Endothelial cell of umbilical vein (primary cell): ENCODE measurements around the gene MRPS5. TPM values are rescaled to one million over a fixed set of nuclear protein-coding genes. Genes with fewer than 3 reads are reported as not detected.

Source experiments
- BruUV-seq: library from RNA; stranded (reverse); fragments of 400-500 nt; replicated peaks from 2 replicates; lab custom pipeline; 2021; lab: Mats Ljungman, UMichigan
- CTCF ChIA-PET: fragments of 300-600, 350-600 bp; sonication (Branson Sonifier 250); formaldehyde crosslinking; loops from one replicate; lab custom pipeline; 2021; ENCODE audit warnings: antibody characterized with exemption, inconsistent platforms; lab: Charles Lee
- POLR2A ChIA-PET: fragments of 300-600, 350-600 bp; sonication (Branson Sonifier 250); formaldehyde crosslinking; loops from one replicate; lab custom pipeline; 2021; ENCODE audit warnings: antibody characterized with exemption, inconsistent platforms; lab: Charles Lee
- DNase-seq: peaks from one replicate; pipeline ENCODE4 v3.0.0-alpha.2; 2011; ENCODE audit warnings: low read depth, low spot score
- FAIRE-seq: peaks from 2 replicates; lab custom pipeline; 2011; peaks lifted over from hg19 to GRCh38; lab: Jason Lieb, UNC
- H2AFZ ChIP-seq: 2 replicates; pipeline ENCODE4 v1.6.0; 2012; ENCODE audit warnings: low read depth, low read length, control low read depth, inconsistent platforms
- H3K27ac ChIP-seq: 2 replicates; pipeline ENCODE4 v1.5.1; 2011; ENCODE audit warnings: low read depth, mild to moderate bottlenecking, control low read depth, low read length, moderate library complexity; ENCODE audit not compliant: insufficient read depth
- H3K27me3 ChIP-seq, 2 experiments: 2 replicates each; pipeline versions ENCODE4 v1.6.0 to v1.6.1; 2011; ENCODE audit warnings: low read length in 2 of 2, mixed read lengths in 1 of 2; ENCODE audit not compliant: control insufficient read depth in 2 of 2, insufficient read depth in 2 of 2
- H3K36me3 ChIP-seq, 2 experiments: 2 replicates in 1 of 2; 3 replicates in 1 of 2; pipeline ENCODE4 v1.5.1; 2011; ENCODE audit warnings: low read length in 2 of 2, mild to moderate bottlenecking in 1 of 2, moderate library complexity in 1 of 2; ENCODE audit not compliant: control insufficient read depth in 2 of 2, insufficient read depth in 2 of 2; ENCODE audit errors: extremely low read depth in 1 of 2
- H3K4me1 ChIP-seq: 3 replicates; pipeline ENCODE4 v1.5.1; 2011; ENCODE audit warnings: mild to moderate bottlenecking, low read length; ENCODE audit not compliant: control insufficient read depth, insufficient read depth; ENCODE audit errors: extremely low read depth
- H3K4me2 ChIP-seq: 2 replicates; pipeline ENCODE4 v1.6.1; 2011; ENCODE audit warnings: low read length, control low read depth, mixed read lengths; ENCODE audit not compliant: insufficient read depth
- H3K4me3 ChIP-seq, 3 experiments: fragments of 200-600 bp in 1 of 3; sonication (generic), shearing (Covaris generic) in 1 of 3; replicated peaks in 1 of 3; 2 replicates each; pipeline ENCODE4 v1.5.1; 2011 to 2016; ENCODE audit warnings: control low read depth in 3 of 3, low read length in 3 of 3, mild to moderate bottlenecking in 2 of 3, inconsistent platforms in 1 of 3, low read depth in 1 of 3, moderate library complexity in 1 of 3; ENCODE audit not compliant: insufficient read depth in 1 of 3
- H3K79me2 ChIP-seq: 2 replicates; pipeline ENCODE4 v1.6.0; 2012; ENCODE audit warnings: low read length, inconsistent platforms; ENCODE audit not compliant: control insufficient read depth, insufficient read depth
- H3K9ac ChIP-seq: replicated peaks from 2 replicates; pipeline ENCODE3; 2011; ENCODE audit warnings: low read length, control low read depth; ENCODE audit not compliant: insufficient read depth; ENCODE audit errors: extremely low read depth
- H3K9me1 ChIP-seq: replicated peaks from 3 replicates; pipeline ENCODE4 v1.6.0; 2011; ENCODE audit warnings: mild to moderate bottlenecking, low read length; ENCODE audit not compliant: control insufficient read depth, insufficient read depth; ENCODE audit errors: extremely low read depth
- H3K9me3 ChIP-seq: replicated peaks from 2 replicates; pipeline ENCODE4 v1.5.1; 2012; ENCODE audit warnings: low read length, inconsistent platforms; ENCODE audit not compliant: control insufficient read depth, insufficient read depth
- H4K20me1 ChIP-seq: replicated peaks from 2 replicates; pipeline ENCODE3; 2011; ENCODE audit warnings: mild to moderate bottlenecking, low read length; ENCODE audit not compliant: control insufficient read depth, insufficient read depth; ENCODE audit errors: extremely low read depth
- EZH2 ChIP-seq: IDR thresholded peaks from 2 replicates; pipeline ENCODE4 v1.6.1; 2012; ENCODE audit warnings: borderline replicate concordance, low read depth, mild to moderate bottlenecking, moderate library complexity, low read length, inconsistent platforms; ENCODE audit not compliant: severe bottlenecking
- FOS ChIP-seq: IDR thresholded peaks from 2 replicates; pipeline ENCODE4 v1.6.1; 2011; ENCODE audit warnings: mild to moderate bottlenecking, low read length, moderate library complexity, borderline replicate concordance; ENCODE audit not compliant: insufficient read depth
- GATA2 ChIP-seq: IDR thresholded peaks from 2 replicates; pipeline ENCODE4 v1.7.0; 2011; ENCODE audit warnings: low read depth, mild to moderate bottlenecking, moderate library complexity, mixed read lengths, low read length; ENCODE audit not compliant: insufficient read length, insufficient read depth
- JUN ChIP-seq: IDR thresholded peaks from 2 replicates; pipeline ENCODE4 v1.6.1; 2011; ENCODE audit warnings: borderline replicate concordance, low read depth; ENCODE audit not compliant: insufficient read length, insufficient read depth
- MAX ChIP-seq: IDR thresholded peaks from 2 replicates; pipeline ENCODE4 v1.6.1; 2011; ENCODE audit not compliant: insufficient read depth, insufficient read length
- MYC ChIP-seq: IDR thresholded peaks from one replicate; pipeline ENCODE4 v1.6.1; 2011; ENCODE audit warnings: mild to moderate bottlenecking, low read depth, low read length
- POLR2A ChIP-seq: IDR thresholded peaks from 2 replicates; pipeline ENCODE4 v1.6.1; 2012; ENCODE audit warnings: low read depth, mild to moderate bottlenecking, control low read depth, low read length
- POLR2AphosphoS5 ChIP-seq: IDR thresholded peaks from 2 replicates; pipeline ENCODE4 v1.6.1; 2012; ENCODE audit warnings: low read depth, mild to moderate bottlenecking, control low read depth, low read length, moderate library complexity; ENCODE audit not compliant: insufficient read depth
- dilution Hi-C: fragments of 300-500 bp; cut with MboI; formaldehyde crosslinking; loops from one replicate; pipeline ENCODE4 v1.15.0; 2019; ENCODE audit warnings: low sequenced_read_pairs; ENCODE audit not compliant: extremely low pct_ligation_motif_present
- intact Hi-C: fragments of 100-400 bp; cut with micrococcal nuclease; formaldehyde crosslinking; loops from one replicate; pipeline ENCODE4 v1.10.0; 2022
- polyA plus RNA-seq, 4 experiments: library from polyadenylated mRNA; depleted of rRNA in 3 of 4; stranded (reverse) in 3 of 4; unstranded in 1 of 4; fragments of >200 nt; gene quantifications; 2 replicates each; pipeline versions ENCODE4 v1.2.1 to v1.2.3, GENCODE V29; 2011 to 2012; ENCODE audit warnings: missing spikeins in 1 of 4
- total RNA-seq: library from RNA; stranded (reverse); gene quantifications from 2 replicates; pipeline ENCODE4 v1.2.3, GENCODE V29; 2021
- TF ChIP-seq, protein P1 (sequence below), 2 donors: IDR thresholded peaks; 1 replicate in 1 of 2; 2 replicates in 1 of 2; pipeline ENCODE4 v1.5.1; 2011; ENCODE audit warnings: low read length in 2 of 2, mild to moderate bottlenecking in 2 of 2, moderate library complexity in 2 of 2, control low read depth in 1 of 2, inconsistent platforms in 1 of 2, low read depth in 1 of 2; ENCODE audit not compliant: insufficient read depth in 1 of 2; ENCODE audit errors: extremely low read depth in 1 of 2

MRPS5 gene
- total and polyA plus RNA-seq, 2 donors (not counting 3 experiments of a cell fraction or from before 2014, with no cell fraction given): 50.5 to 62.8 TPM

DNA sequence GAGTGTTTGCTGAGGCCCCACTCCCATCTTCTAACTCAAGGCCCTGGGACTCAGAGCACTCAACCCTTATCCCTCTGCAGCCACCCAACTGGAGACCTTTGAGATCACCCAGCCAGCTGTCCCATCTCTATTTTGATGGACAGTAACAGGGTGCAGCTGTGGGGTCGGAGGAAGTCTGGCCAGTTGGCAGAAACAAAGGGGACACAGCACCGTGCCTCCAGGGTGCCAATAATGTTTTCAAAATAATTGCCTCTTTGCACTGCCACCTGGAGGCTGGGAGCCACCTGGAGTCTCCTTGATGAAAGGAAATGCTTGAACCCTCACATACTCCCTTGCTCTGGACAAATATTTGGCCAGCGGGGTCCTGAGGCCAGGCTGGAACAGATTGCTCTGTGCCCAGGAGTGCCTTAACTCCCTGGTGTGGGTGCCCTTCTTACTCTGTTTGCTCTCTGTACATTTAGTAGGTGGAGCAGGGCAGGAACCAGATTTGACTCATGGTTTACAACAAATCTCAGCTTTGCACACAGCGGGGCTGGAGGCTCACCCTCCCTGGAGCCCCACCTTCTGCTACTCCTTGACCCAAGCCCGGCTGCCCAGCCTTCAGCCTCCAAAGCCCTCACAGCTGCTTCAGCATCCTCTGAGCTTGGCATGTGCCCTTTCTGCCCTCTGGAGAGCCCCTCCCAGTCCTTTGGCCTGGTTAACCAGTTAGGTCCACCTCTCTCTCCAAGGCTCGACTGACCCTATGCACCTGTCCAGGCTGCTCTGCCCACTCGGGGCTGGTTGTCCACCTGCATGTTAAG lies 78.9 kb downstream of the MRPS5 start:
- CTCF ChIA-PET: no interaction called here
- Histone ChIP-seq H3K9ac (no peak overlapping the region), H3K4me1 (no peaks in the 10 kb centered on the region), H2AFZ (no peak overlapping the region), H3K9me1 (no peaks in the 10 kb centered on the region), H3K79me2 (no peaks in the 10 kb centered on the region), H3K4me2 (no peak overlapping the region), H3K27ac (no peak overlapping the region), H3K4me3 (no peak overlapping the region), H3K27me3 (no peaks in the 10 kb centered on the region), H4K20me1 (no peaks in the 10 kb centered on the region), H3K36me3 (no peaks in the 10 kb centered on the region), H3K9me3 (no peaks in the 10 kb centered on the region)
- FAIRE-seq: no peak
- intact Hi-C loops: no loop called here
- no peak for DNase-seq
- POLR2A ChIA-PET: no interaction called here
- TF ChIP-seq EZH2 (no peak), JUN (no peak)
- dilution Hi-C loops: no loop called here
- no TSS peak for BruUV-seq

- DNase-seq (no peak), FAIRE-seq (no peak)
- intact Hi-C loops: no loop called here
- no peak overlapping the region for H3K27ac ChIP-seq
- no peak overlapping the region for H3K4me2 ChIP-seq
- BruUV-seq: no TSS peak
- TF ChIP-seq GATA2 (no peak), FOS (no peak), MAX (no peak), EZH2 (no peak), MYC (no peak), POLR2AphosphoS5 (no peak), JUN (no peak), POLR2A (no peak)
- TF ChIP-seq, protein P1, sequence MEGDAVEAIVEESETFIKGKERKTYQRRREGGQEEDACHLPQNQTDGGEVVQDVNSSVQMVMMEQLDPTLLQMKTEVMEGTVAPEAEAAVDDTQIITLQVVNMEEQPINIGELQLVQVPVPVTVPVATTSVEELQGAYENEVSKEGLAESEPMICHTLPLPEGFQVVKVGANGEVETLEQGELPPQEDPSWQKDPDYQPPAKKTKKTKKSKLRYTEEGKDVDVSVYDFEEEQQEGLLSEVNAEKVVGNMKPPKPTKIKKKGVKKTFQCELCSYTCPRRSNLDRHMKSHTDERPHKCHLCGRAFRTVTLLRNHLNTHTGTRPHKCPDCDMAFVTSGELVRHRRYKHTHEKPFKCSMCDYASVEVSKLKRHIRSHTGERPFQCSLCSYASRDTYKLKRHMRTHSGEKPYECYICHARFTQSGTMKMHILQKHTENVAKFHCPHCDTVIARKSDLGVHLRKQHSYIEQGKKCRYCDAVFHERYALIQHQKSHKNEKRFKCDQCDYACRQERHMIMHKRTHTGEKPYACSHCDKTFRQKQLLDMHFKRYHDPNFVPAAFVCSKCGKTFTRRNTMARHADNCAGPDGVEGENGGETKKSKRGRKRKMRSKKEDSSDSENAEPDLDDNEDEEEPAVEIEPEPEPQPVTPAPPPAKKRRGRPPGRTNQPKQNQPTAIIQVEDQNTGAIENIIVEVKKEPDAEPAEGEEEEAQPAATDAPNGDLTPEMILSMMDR (IDR thresholded peaks at IDR 0.05; ENCODE audit: extremely low read depth in 1 of 2, insufficient read depth in 1 of 2, low read depth in 1 of 2, low read length in 2 of 2): no peak
- no peaks in the 10 kb centered on the region for H3K36me3 ChIP-seq
- CTCF ChIA-PET: no interaction called here
- H3K9me1 ChIP-seq: no peaks in the 10 kb centered on the region
- no peaks in the 10 kb centered on the region for H3K27me3 ChIP-seq
- POLR2A ChIA-PET: no interaction called here
- H3K4me3 ChIP-seq: no peak overlapping the region
- H3K4me1 ChIP-seq: no peaks in the 10 kb centered on the region
- no peak overlapping the region for H2AFZ ChIP-seq
- no peak overlapping the region for H3K9ac ChIP-seq
- H3K79me2 ChIP-seq: no peaks in the 10 kb centered on the region
- dilution Hi-C loops: no loop called here
- H3K9me3 ChIP-seq: no peaks in the 10 kb centered on the region
- H4K20me1 ChIP-seq: no peaks in the 10 kb centered on the region
Observed at GRCh38 chr2:95041824-95042442, 79.7 kb downstream of the MRPS5 start.
